HG03442 (cell line): ENCODE results near the gene DCAF10.
"Not testable (repeated sequence)": the region's sequence is repeated elsewhere in the genome, so short reads cannot be mapped to it uniquely, and the experiment has no call there.

ENCODE experiments used
- ATAC-seq: cut with Tn5 transposase; IDR thresholded peaks from one replicate; pipeline ENCODE4 v1.9.1; 2021; ENCODE audit warnings: mild to moderate bottlenecking, moderate library complexity; ENCODE audit not compliant: unreplicated experiment

DCAF10 gene

GRCh38 chr9:37800631-37801286, at the start of gene DCAF10:
Gene DCAF10 (plus strand): TSS chr9:37800797. CDS start chr9:37800867, 70 bp downstream.
- ATAC-seq, result peak; percentile 72

- no peak for ATAC-seq
Measured at GRCh38 chr9:37751186-37751585, 49.4 kb upstream of the DCAF10 start.

GRCh38 chr9:37751704-37752103, 48.9 kb upstream of the DCAF10 start:
- ATAC-seq, result not testable (repeated sequence)

GRCh38 chr9:37752112-37752511, 48.5 kb upstream of the DCAF10 start:
- ATAC-seq, result not testable (repeated sequence)

GRCh38 chr9:37752642-37753488, 47.7 kb upstream of the DCAF10 start:
- ATAC-seq, result no peak

GRCh38 chr9:37753489-37754190, 47.0 kb upstream of the DCAF10 start, which contains the start of gene TRMT10B:
Gene TRMT10B (plus strand): TSS chr9:37753805. CDS start chr9:37761932, 8,127 bp downstream.
- peak; percentile 86 for ATAC-seq

GRCh38 chr9:37758747-37759146, 41.9 kb upstream of the DCAF10 start:
- no peak for ATAC-seq

- no peak for ATAC-seq
Measured at GRCh38 chr9:37760416-37761161, 40.0 kb upstream of the DCAF10 start.

GRCh38 chr9:37761511-37761910, 39.1 kb upstream of the DCAF10 start:
- ATAC-seq, result no peak

GRCh38 chr9:37765263-37765662, 35.3 kb upstream of the DCAF10 start:
- not testable (repeated sequence) for ATAC-seq

- no peak for ATAC-seq
Measured at GRCh38 chr9:37769306-37769705, 31.3 kb upstream of the DCAF10 start.

GRCh38 chr9:37769995-37770394, 30.6 kb upstream of the DCAF10 start:
- ATAC-seq, result no peak

- no peak for ATAC-seq
Measured at GRCh38 chr9:37775216-37775919, 25.2 kb upstream of the DCAF10 start.

- no peak for ATAC-seq
Measured at GRCh38 chr9:37776328-37776727, 24.3 kb upstream of the DCAF10 start.

- ATAC-seq, result no peak
Measured at GRCh38 chr9:37778534-37778933, 22.1 kb upstream of the DCAF10 start.

GRCh38 chr9:37784291-37784615, 16.3 kb upstream of the DCAF10 start:
- no peak for ATAC-seq

- peak; percentile 89 for ATAC-seq
Measured at GRCh38 chr9:37784616-37785483, 15.7 kb upstream of the DCAF10 start, which contains the start of gene EXOSC3. Gene EXOSC3 (minus strand): TSS chr9:37785064. CDS start chr9:37785044, 20 bp downstream.

- ATAC-seq, result no peak
Measured at GRCh38 chr9:37787059-37787458, 13.5 kb upstream of the DCAF10 start.

- no peak for ATAC-seq
Measured at GRCh38 chr9:37788332-37788731, 12.3 kb upstream of the DCAF10 start.
